Prostate gland (tissue), 2 donors: ENCODE data around the gene ACD. TPM values are rescaled to one million over a fixed set of nuclear protein-coding genes. Genes with fewer than 3 reads are reported as not detected.

Experiments used
- DNase-seq: peaks from one replicate; pipeline ENCODE4 v3.0.0-alpha.2; 2019; ENCODE audit warnings: low spot score
- H3K27ac ChIP-seq, 2 donors: fragments of 200-600 bp; sonication (generic); 2 replicates each; pipeline ENCODE4 v1.5.1; 2017 to 2019
- H3K27me3 ChIP-seq: fragments of 200-600 bp; sonication (generic); replicated peaks from 2 replicates; pipeline ENCODE4 v1.5.1; 2019; ENCODE audit not compliant: insufficient read depth
- H3K36me3 ChIP-seq, 2 donors: fragments of 200-600 bp; sonication (generic); 1 replicate in 1 of 2; 2 replicates in 1 of 2; pipeline versions ENCODE4 v1.5.1 to v1.8.1; 2017 to 2019
- H3K4me1 ChIP-seq: fragments of 200-600 bp; sonication (generic); replicated peaks from 2 replicates; pipeline ENCODE4 v1.5.1; 2019
- H3K4me3 ChIP-seq, 2 donors: fragments of 200-600 bp; sonication (generic); 2 replicates each; pipeline ENCODE4 v1.5.1; 2017 to 2019
- H3K9me3 ChIP-seq: fragments of 200-600 bp; sonication (generic); 2 replicates; pipeline ENCODE4 v1.5.1; 2017
- CTCF ChIP-seq, 4 experiments: fragments of 200-600 bp in 2 of 4; fragments of 450-650 bp in 2 of 4; sonication (generic) in 2 of 4; IDR thresholded peaks; 1 replicate in 3 of 4; 2 replicates in 1 of 4; pipeline ENCODE4 v1.5.1; 2016 to 2019; ENCODE audit warnings: antibody characterized with exemption in 4 of 4, mild to moderate bottlenecking in 2 of 4, moderate library complexity in 2 of 4
- POLR2A ChIP-seq: fragments of 450-650 bp; IDR thresholded peaks from one replicate; pipeline ENCODE4 v1.6.1; 2016; ENCODE audit warnings: antibody characterized with exemption, mild to moderate bottlenecking
- POLR2AphosphoS5 ChIP-seq: sonication (generic); formaldehyde crosslinking; IDR thresholded peaks from one replicate; pipeline ENCODE4 v1.6.1; 2017; ENCODE audit warnings: antibody characterized with exemption
- WGBS: methylation state at CpG from one replicate; pipeline ENCODE4 v1.1.5; 2018; 5-methylcytosine and 5-hydroxymethylcytosine counted together
- intact Hi-C: fragments of 100-400 bp; cut with DNase I; formaldehyde crosslinking; loops from one replicate; pipeline ENCODE4 v1.14.2; 2022
- total RNA-seq, 2 donors: library from RNA; depleted of rRNA; stranded (reverse); fragments of >200 nt; gene quantifications; one replicate each; pipeline ENCODE4 v1.1.0, GENCODE V29; 2016

Gene ACD
- total RNA-seq, 2 donors from 2014 or later = 17.1 to 45.4 TPM

- H3K4me1 ChIP-seq = no peaks in the 10 kb centered on the region
- peak overlapping the region in 1 of 2 donors; percentile 35 for H3K4me3 ChIP-seq
- TF ChIP-seq POLR2A (no peak), CTCF (IDR thresholded peaks at IDR 0.05) (no peak), POLR2AphosphoS5 (no peak)
- intact Hi-C loops = no loop called here
- DNase-seq = no peak
- no peaks in the 10 kb centered on the region for H3K9me3 ChIP-seq
- H3K27me3 ChIP-seq = peaks cover 3% of the 10 kb centered on the region
- no peak overlapping the region for H3K27ac ChIP-seq
- H3K36me3 ChIP-seq = no peaks in the 10 kb centered on the region
- WGBS = 28% methylated on average over 22 of the region's 25 CpGs
Measured at GRCh38 chr16:67653789-67654402, 6.2 kb downstream of the ACD start.

GRCh38 chr16:67653128-67653788 is 6.8 kb downstream of the ACD start:
- Histone ChIP-seq H3K4me1 (no peaks in the 10 kb centered on the region), H3K4me3 (peak overlapping the region; percentile 22 to 35), H3K9me3 (no peaks in the 10 kb centered on the region), H3K27me3 (peaks cover 9% of the 10 kb centered on the region), H3K27ac (no peak overlapping the region), H3K36me3 (no peaks in the 10 kb centered on the region)
- TF ChIP-seq POLR2AphosphoS5 (no peak), POLR2A (no peak), CTCF (IDR thresholded peaks at IDR 0.05) (no peak)
- 13% methylated on average over 44 of the region's 68 CpGs for WGBS
- no peak for DNase-seq
- intact Hi-C loops = no loop called here

GRCh38 chr16:67652578-67653127 is 7.4 kb downstream of the ACD start:
- Histone ChIP-seq H3K9me3 (no peaks in the 10 kb centered on the region), H3K27ac (no peak overlapping the region), H3K4me1 (no peaks in the 10 kb centered on the region), H3K27me3 (peaks cover 15% of the 10 kb centered on the region), H3K4me3 (peak overlapping the region; percentile 22 to 35), H3K36me3 (no peaks in the 10 kb centered on the region)
- intact Hi-C loops = no loop called here
- WGBS = 16% methylated on average over 19 of the region's 59 CpGs
- TF ChIP-seq POLR2AphosphoS5 (no peak), POLR2A (no peak), CTCF (IDR thresholded peaks at IDR 0.05) (no peak)
- DNase-seq = no peak

GRCh38 chr16:67651847-67652246 is 8.2 kb downstream of the ACD start:
- WGBS = 74% methylated on average over 4 of the region's 4 CpGs
- Histone ChIP-seq H3K36me3 (no peaks in the 10 kb centered on the region), H3K4me1 (no peaks in the 10 kb centered on the region), H3K4me3 (no peak overlapping the region), H3K27ac (no peak overlapping the region), H3K27me3 (peaks cover 20% of the 10 kb centered on the region), H3K9me3 (no peaks in the 10 kb centered on the region)
- TF ChIP-seq CTCF (IDR thresholded peaks at IDR 0.05) = no peak
- no peak for TF ChIP-seq POLR2A
- TF ChIP-seq POLR2AphosphoS5 = no peak
- intact Hi-C loops = no loop called here
- DNase-seq = no peak
